Testis (tissue), 3 donors: ENCODE data around the gene INCENP. TPM values are rescaled to one million over a fixed set of nuclear protein-coding genes. Genes with fewer than 3 reads are reported as not detected.

Source experiments
- DNase-seq: peaks from one replicate; pipeline ENCODE4 v3.0.0-alpha.2; 2019
- H3K27ac ChIP-seq, 2 donors: fragments of 200-600 bp; sonication (generic); one replicate each; pipeline ENCODE4 v1.5.1; 2019
- H3K27me3 ChIP-seq: fragments of 200-600 bp; sonication (generic); one replicate; pipeline ENCODE4 v1.5.1; 2019
- H3K36me3 ChIP-seq: fragments of 200-600 bp; sonication (generic); one replicate; pipeline ENCODE4 v1.5.1; 2017; ENCODE audit warnings: low read depth; ENCODE audit errors: missing control alignments
- H3K4me1 ChIP-seq: fragments of 200-600 bp; sonication (generic); one replicate; pipeline ENCODE4 v1.5.1; 2019
- H3K4me3 ChIP-seq, 2 donors: fragments of 200-600 bp; sonication (generic); one replicate each; pipeline ENCODE4 v1.5.1; 2017 to 2019
- H3K9me3 ChIP-seq: fragments of 200-600 bp; sonication (generic); one replicate; pipeline ENCODE4 v1.5.1; 2017
- POLR2A ChIP-seq: fragments of 450-650 bp; IDR thresholded peaks from one replicate; pipeline ENCODE4 v1.6.1; 2017; ENCODE audit warnings: antibody characterized with exemption, mild to moderate bottlenecking, moderate library complexity
- WGBS, 2 donors: methylation state at CpG; one replicate each; pipeline ENCODE4 v1.1.5; 2018; 5-methylcytosine and 5-hydroxymethylcytosine counted together
- intact Hi-C: fragments of 100-400 bp; cut with DNase I; formaldehyde crosslinking; loops from one replicate; pipeline ENCODE4 v1.15.1; 2023; ENCODE audit warnings: low total_unique reads
- polyA plus RNA-seq: library from polyadenylated mRNA; stranded (reverse); fragments of 350-450 nt; fragmentation: Illumina TruSeq; extraction: RNeasy Lipid Tissue Mini Kit (QIAGEN cat#74804); gene quantifications from one replicate; pipeline ENCODE4 v1.2.3, GENCODE V29; 2014; ENCODE audit warnings: low read depth, low replicate concordance; ENCODE audit not compliant: insufficient read depth
- total RNA-seq, 2 donors: library from RNA; depleted of rRNA; stranded (reverse); fragments of >200 nt; gene quantifications; one replicate each; pipeline ENCODE4 v1.2.3, GENCODE V29; 2016
- TF ChIP-seq, protein P1 (sequence below), 3 experiments: fragments of 450-650 bp in 2 of 3; fragments of 200-600 bp in 1 of 3; sonication (generic) in 1 of 3; IDR thresholded peaks; one replicate each; pipeline ENCODE4 v1.5.1; 2016 to 2019; ENCODE audit warnings: antibody characterized with exemption in 3 of 3, mild to moderate bottlenecking in 2 of 3, moderate library complexity in 1 of 3

Gene INCENP
- total and polyA plus RNA-seq, 3 donors from 2014 or later: 25.0 to 46.6 (median 42.0) TPM

DNA sequence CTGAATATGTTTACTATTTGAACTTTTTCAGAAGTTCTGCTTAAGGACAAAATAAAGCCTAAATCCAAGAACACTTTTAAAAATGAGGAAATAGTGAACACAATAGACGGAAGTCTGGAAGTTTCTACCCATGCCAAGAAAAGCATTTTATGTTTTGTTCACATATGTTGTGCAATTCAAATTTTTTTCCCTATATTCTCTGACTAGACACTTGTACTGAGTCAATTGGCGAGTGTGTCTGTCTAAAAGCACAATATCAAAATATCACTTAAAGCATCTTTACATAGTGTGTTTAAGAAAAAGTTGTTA is 29.2 kb downstream of the INCENP start:
- Histone ChIP-seq H3K27ac (no peak overlapping the region), H3K36me3 (no peaks in the 10 kb centered on the region), H3K4me1 (no peaks in the 10 kb centered on the region), H3K9me3 (no peaks in the 10 kb centered on the region), H3K27me3 (no peaks in the 10 kb centered on the region), H3K4me3 (no peak overlapping the region)
- WGBS, 2 donors: 78 to 96% methylated on average over 2 of the region's 2 CpGs
- TF ChIP-seq, protein P1, sequence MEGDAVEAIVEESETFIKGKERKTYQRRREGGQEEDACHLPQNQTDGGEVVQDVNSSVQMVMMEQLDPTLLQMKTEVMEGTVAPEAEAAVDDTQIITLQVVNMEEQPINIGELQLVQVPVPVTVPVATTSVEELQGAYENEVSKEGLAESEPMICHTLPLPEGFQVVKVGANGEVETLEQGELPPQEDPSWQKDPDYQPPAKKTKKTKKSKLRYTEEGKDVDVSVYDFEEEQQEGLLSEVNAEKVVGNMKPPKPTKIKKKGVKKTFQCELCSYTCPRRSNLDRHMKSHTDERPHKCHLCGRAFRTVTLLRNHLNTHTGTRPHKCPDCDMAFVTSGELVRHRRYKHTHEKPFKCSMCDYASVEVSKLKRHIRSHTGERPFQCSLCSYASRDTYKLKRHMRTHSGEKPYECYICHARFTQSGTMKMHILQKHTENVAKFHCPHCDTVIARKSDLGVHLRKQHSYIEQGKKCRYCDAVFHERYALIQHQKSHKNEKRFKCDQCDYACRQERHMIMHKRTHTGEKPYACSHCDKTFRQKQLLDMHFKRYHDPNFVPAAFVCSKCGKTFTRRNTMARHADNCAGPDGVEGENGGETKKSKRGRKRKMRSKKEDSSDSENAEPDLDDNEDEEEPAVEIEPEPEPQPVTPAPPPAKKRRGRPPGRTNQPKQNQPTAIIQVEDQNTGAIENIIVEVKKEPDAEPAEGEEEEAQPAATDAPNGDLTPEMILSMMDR (IDR thresholded peaks at IDR 0.05): no peak
- no peak for TF ChIP-seq POLR2A
- intact Hi-C loops: no loop called here
- no peak for DNase-seq

DNA sequence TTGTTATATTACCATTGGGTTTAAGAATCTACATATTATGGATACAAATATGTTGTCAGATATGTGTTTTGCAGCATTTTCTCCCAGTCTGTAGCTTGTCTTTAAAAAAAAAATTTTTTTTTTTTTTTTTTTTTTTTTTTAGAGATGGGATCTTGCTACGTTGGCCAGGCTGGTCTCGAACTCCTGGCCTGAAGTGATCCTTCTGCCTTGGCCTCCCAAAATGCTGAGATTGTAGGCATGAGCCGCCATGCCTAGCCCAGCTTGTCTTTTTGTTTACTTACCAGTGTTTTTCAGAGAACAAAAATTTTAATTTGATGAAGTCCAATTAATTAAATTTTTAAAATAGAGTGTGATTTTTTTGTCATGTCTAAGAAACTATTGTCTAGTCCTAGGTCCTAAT is 29.8 kb downstream of the INCENP start:
- H3K27ac ChIP-seq: no peak overlapping the region
- intact Hi-C loops: no loop called here
- no peak overlapping the region for H3K4me3 ChIP-seq
- H3K9me3 ChIP-seq: no peaks in the 10 kb centered on the region
- 64 to 65% methylated on average over 3 of the region's 3 CpGs for WGBS, 2 donors
- no peaks in the 10 kb centered on the region for H3K36me3 ChIP-seq
- H3K27me3 ChIP-seq: no peaks in the 10 kb centered on the region
- H3K4me1 ChIP-seq: no peaks in the 10 kb centered on the region
- DNase-seq: no peak
- TF ChIP-seq POLR2A: no peak
- TF ChIP-seq, protein P1 (IDR thresholded peaks at IDR 0.05): no peak

DNA sequence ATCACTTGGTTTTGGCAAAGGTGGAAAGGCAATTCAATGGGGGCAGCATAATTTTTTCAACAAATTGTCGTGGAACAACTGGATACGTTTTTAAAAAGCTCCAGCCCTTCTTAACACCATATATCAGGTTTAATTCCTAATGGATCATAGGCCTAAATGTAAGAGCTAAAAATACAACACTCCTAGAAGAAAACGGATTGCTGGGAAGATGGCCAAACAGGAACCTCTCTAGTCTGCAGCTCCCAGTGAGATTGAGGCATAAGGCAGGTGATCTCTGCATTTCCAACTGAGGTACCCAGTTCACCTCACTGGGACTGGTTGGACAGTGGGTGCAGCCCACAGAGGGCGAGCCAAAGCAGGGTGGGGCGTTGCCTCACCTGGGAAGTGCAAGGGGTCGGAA is 33.8 kb downstream of the INCENP start:
- TF ChIP-seq, protein P1 (IDR thresholded peaks at IDR 0.05): no peak
- no peak for TF ChIP-seq POLR2A
- H3K27ac ChIP-seq: no peak overlapping the region
- no peak overlapping the region for H3K4me3 ChIP-seq
- WGBS, 2 donors: 75 to 77% methylated on average over 6 of the region's 6 CpGs
- no peak for DNase-seq
- no peaks in the 10 kb centered on the region for H3K4me1 ChIP-seq
- no peaks in the 10 kb centered on the region for H3K9me3 ChIP-seq
- intact Hi-C loops: no loop called here
- H3K27me3 ChIP-seq: no peaks in the 10 kb centered on the region
- no peaks in the 10 kb centered on the region for H3K36me3 ChIP-seq

DNA sequence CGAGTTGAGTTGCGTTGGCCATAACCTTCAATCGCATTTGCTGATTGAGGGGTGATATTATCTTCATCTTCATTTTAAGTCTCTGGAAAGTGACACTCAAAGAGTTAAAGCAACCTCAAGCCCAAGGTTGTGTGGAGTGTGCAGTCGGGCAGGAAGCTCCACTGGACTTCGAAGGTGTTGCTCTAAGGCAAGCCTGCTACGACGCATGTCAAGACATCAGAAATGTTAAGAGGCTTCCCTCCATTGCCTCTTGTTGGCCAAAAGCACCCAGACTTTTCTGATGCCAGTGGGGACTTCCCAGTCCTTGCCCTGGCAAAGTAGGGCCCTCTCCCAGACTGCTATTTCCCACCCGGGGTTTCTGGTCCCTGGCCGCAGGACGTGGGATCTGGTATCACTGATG is 42.6 kb downstream of the INCENP start:
- WGBS, 2 donors: 86 to 87% methylated on average over 9 to 10 of the region's 10 CpGs
- no peak for TF ChIP-seq POLR2A
- TF ChIP-seq, protein P1 (IDR thresholded peaks at IDR 0.05): no peak
- intact Hi-C loops: no loop called here

DNA sequence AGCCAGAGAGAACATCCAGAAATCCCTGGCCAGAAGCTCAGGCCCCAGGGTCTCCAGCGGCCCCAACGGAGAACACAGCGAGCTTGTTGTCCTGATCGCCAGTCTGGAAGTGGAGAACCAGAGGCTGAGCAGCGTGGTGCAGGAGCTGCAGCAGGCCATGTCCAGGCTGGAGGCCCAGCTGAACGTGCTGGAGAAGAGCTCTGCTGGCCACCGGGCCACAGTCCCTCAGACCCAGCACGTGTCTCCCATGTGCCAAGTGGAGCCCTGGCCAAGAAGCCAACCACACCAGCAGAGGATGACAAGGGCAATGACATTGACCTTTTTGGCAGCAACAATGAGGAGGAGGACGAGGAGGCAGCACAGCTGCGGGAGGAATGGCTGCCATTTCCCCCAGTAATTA is 45.6 kb downstream of the INCENP start:
- intact Hi-C loops: no loop called here
- no peaks in the 10 kb centered on the region for H3K27me3 ChIP-seq

More for the DNA sequence above, 42.6 kb downstream of the INCENP start:
- H3K36me3 ChIP-seq: no peaks in the 10 kb centered on the region
- no peaks in the 10 kb centered on the region for H3K9me3 ChIP-seq
- H3K27me3 ChIP-seq: no peaks in the 10 kb centered on the region
- no peak overlapping the region for H3K4me3 ChIP-seq
- H3K27ac ChIP-seq: no peak overlapping the region
- no peak for DNase-seq
- no peaks in the 10 kb centered on the region for H3K4me1 ChIP-seq

More for the DNA sequence above, 45.6 kb downstream of the INCENP start:
- TF ChIP-seq, protein P1 (IDR thresholded peaks at IDR 0.05): no peak
- no peak for TF ChIP-seq POLR2A
- H3K27ac ChIP-seq: peak overlapping the region in 1 of 2 donors; percentile 20
- no peaks in the 10 kb centered on the region for H3K9me3 ChIP-seq
- no peaks in the 10 kb centered on the region for H3K4me1 ChIP-seq
- WGBS, 2 donors: 58 to 63% methylated on average over 7 to 10 of the region's 10 CpGs
- H3K36me3 ChIP-seq: no peaks in the 10 kb centered on the region
- no peak overlapping the region for H3K4me3 ChIP-seq
- DNase-seq: peak; percentile 67
